Activated CD8-positive, alpha-beta T cell treated with anti-CD3 and anti-CD28 coated beads, Interleukin-2, amount 10 ng/mL, durations not matched to agents 7 days and 5 days (primary cell): ENCODE measurements around the gene BCAS3. TPM values are rescaled to one million over a fixed set of nuclear protein-coding genes. Genes with fewer than 3 reads are reported as not detected.
"Not testable (repeated sequence)": the region's sequence is repeated elsewhere in the genome, so short reads cannot be mapped to it uniquely, and the experiment has no call there.

ENCODE experiments used
- ATAC-seq: fragments of 150-1000 bp; cut with Tn5 transposase; one replicate; pipeline ENCODE4 v1.10.0; 2021; ENCODE audit warnings: moderate library complexity
- CTCF ChIA-PET: fragments of 350-600 bp; sonication (Branson Sonifier 250); formaldehyde crosslinking; loops from one replicate; lab custom pipeline; 2021; ENCODE audit warnings: antibody characterized with exemption; lab: Charles Lee
- POLR2A ChIA-PET: fragments of 350-600 bp; sonication (Branson Sonifier 250); formaldehyde crosslinking; loops from one replicate; lab custom pipeline; 2021; ENCODE audit warnings: antibody characterized with exemption; lab: Charles Lee
- DNase-seq: peaks from one replicate; pipeline ENCODE4 v3.0.0-alpha.2; 2020
- H3K27ac Mint-ChIP-seq: one replicate; pipeline ENCODE4 v1.8.0; 2021; ENCODE audit warnings: mild to moderate bottlenecking, mixed read lengths
- H3K27me3 Mint-ChIP-seq: one replicate; pipeline ENCODE4 v1.8.0; 2021; ENCODE audit warnings: low read depth, mixed read lengths
- H3K36me3 Mint-ChIP-seq: one replicate; pipeline ENCODE4 v1.8.0; 2021; ENCODE audit warnings: low read depth, mixed read lengths
- H3K4me1 Mint-ChIP-seq: one replicate; pipeline ENCODE4 v1.8.0; 2021; ENCODE audit warnings: low read depth, mixed read lengths
- H3K4me3 Mint-ChIP-seq: one replicate; pipeline ENCODE4 v1.8.0; 2021; ENCODE audit warnings: mild to moderate bottlenecking, mixed read lengths
- H3K9me3 Mint-ChIP-seq: one replicate; pipeline ENCODE4 v1.8.0; 2022; ENCODE audit warnings: mixed read lengths; ENCODE audit not compliant: insufficient read depth
- total RNA-seq, 2 experiments: library from RNA; stranded (reverse); gene quantifications; one replicate each; pipeline ENCODE4 v1.2.3, GENCODE V29; 2021

The BCAS3 gene
- total RNA-seq, 2 experiments from 2014 or later = 13.0 to 16.3 TPM

- Mint-ChIP-seq H3K9me3 (no peaks in the 10 kb centered on the region), H3K4me1 (peaks cover 3% of the 10 kb centered on the region), H3K4me3 (no peak overlapping the region), H3K27me3 (no peaks in the 10 kb centered on the region), H3K36me3 (peaks cover 31% of the 10 kb centered on the region), H3K27ac (no peak overlapping the region)
- DNase-seq (no peak), ATAC-seq (no peak)
- POLR2A ChIA-PET = no interaction called here
- CTCF ChIA-PET = interaction anchor here (1.8 kb wide), 1 partner anchor 9 kb away, joined by 10 read pairs; no protein-coding TSS in a partner anchor
Measured at GRCh38 chr17:60646701-60647100, 30.9 kb upstream of the BCAS3 start.

GRCh38 chr17:60647705-60648104 lies 29.9 kb upstream of the BCAS3 start:
- H3K36me3 Mint-ChIP-seq = peaks cover 35% of the 10 kb centered on the region
- ATAC-seq (no peak), DNase-seq (no peak)
- POLR2A ChIA-PET = no interaction called here
- peaks cover 11% of the 10 kb centered on the region for H3K4me1 Mint-ChIP-seq
- H3K4me3 Mint-ChIP-seq = no peak overlapping the region
- H3K9me3 Mint-ChIP-seq = no peaks in the 10 kb centered on the region
- CTCF ChIA-PET = no interaction called here
- no peak overlapping the region for H3K27ac Mint-ChIP-seq
- no peaks in the 10 kb centered on the region for H3K27me3 Mint-ChIP-seq

DNA sequence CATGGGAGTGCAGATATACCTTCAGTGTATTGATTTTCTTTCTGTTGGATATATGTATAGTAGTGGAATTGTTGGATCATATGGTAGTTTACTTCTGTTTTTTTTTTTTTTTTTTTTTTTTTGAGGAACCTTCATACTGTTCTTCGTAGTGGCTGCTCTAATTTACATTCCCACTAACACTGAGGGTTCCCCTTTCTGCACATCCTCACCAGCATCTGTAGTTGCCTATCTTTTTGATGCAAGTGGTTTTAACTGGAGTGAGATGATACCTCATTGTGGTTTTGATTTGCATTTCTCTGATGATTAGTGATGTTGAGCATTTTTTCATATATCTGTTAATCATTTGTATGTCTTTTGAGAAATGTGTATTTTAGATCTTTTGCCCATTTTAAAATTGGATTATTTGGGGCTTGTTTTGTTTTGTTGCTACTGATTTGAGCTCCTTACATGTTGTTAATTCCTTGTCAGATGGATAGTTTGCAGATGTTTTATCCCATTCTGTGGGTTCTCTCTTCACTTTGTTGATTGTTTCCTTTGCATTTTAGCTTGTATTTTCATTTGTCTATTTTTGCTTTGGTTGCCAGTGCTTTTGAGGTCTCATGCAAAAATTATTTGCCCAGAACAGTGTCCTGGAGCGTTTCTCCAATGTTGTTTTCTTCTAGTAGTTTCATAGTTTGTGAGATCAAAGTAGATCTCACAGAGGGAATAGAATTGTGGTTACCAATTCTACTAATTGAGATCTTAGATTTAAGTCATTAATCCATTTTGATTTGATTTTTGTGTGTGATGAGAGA lies 25.0 kb upstream of the BCAS3 start:
- no peaks in the 10 kb centered on the region for H3K9me3 Mint-ChIP-seq
- H3K36me3 Mint-ChIP-seq = peaks cover 41% of the 10 kb centered on the region
- H3K4me1 Mint-ChIP-seq = peaks cover 24% of the 10 kb centered on the region
- POLR2A ChIA-PET = no interaction called here
- ATAC-seq (no peak), DNase-seq (no peak)
- no peaks in the 10 kb centered on the region for H3K27me3 Mint-ChIP-seq
- CTCF ChIA-PET = interaction anchor here (0.7 to 1.2 kb wide), 3 partner anchors 9 to 99 kb away, joined by 3 read pairs; partner anchors contain the start of gene BCAS3
- no peak overlapping the region for H3K27ac Mint-ChIP-seq
- no peak overlapping the region for H3K4me3 Mint-ChIP-seq

GRCh38 chr17:60653569-60653968 lies 24.1 kb upstream of the BCAS3 start:
- peaks cover 38% of the 10 kb centered on the region for H3K36me3 Mint-ChIP-seq
- ChIA-PET CTCF (interaction anchor here (0.7 to 1.2 kb wide), 2 partner anchors 8 to 98 kb away, joined by 3 read pairs; no protein-coding TSS in a partner anchor), POLR2A (no interaction called here)
- no peak for DNase-seq
- no peak overlapping the region for H3K4me3 Mint-ChIP-seq
- peaks cover 24% of the 10 kb centered on the region for H3K4me1 Mint-ChIP-seq
- H3K27ac Mint-ChIP-seq = no peak overlapping the region
- no peak for ATAC-seq
- H3K27me3 Mint-ChIP-seq = no peaks in the 10 kb centered on the region
- H3K9me3 Mint-ChIP-seq = no peaks in the 10 kb centered on the region

DNA sequence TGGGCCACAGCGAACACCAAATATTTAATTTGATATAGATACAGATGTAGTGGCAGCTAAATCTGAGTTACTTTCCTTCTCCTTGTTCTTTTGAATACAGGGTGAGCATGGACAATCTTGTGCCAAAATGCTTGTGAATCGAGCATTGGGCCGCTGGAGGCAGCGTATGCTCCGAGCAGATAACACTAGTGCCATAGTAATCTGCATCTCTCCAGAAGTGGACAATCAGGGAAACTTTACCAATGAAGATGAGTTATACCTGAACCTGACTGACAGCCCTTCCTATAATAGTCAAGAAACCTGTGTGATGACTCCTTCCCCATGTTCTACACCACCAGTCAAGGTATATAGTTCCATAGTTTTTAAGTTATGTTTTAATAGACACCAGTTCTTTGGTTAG lies 21.2 kb upstream of the BCAS3 start:
- ChIA-PET POLR2A (no interaction called here), CTCF (no interaction called here)
- peaks cover 23% of the 10 kb centered on the region for H3K4me1 Mint-ChIP-seq
- ATAC-seq = no peak
- peaks cover 19% of the 10 kb centered on the region for H3K36me3 Mint-ChIP-seq
- H3K27ac Mint-ChIP-seq = no peak overlapping the region
- H3K27me3 Mint-ChIP-seq = no peaks in the 10 kb centered on the region
- H3K9me3 Mint-ChIP-seq = no peaks in the 10 kb centered on the region
- no peak overlapping the region for H3K4me3 Mint-ChIP-seq
- no peak for DNase-seq

DNA sequence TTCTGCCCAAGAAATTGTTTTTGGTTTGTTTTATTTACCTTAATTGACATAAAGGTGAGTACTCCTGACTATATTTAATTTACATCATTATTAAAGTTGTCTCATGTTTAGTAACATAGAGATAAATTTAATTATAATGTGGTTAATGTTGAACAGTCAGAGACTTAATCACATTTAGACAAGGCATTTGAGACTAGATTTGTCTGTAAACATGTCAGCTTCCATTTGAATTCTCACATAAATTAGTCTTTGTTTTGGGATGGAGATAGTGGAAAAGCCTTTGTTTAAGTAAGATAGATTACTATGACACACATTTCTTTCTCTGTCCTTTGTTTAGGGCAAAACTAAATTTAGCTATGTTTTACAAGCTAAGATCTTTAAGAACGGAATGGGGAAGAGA lies 18.5 kb upstream of the BCAS3 start:
- ATAC-seq (no peak), DNase-seq (no peak)
- peaks cover 1% of the 10 kb centered on the region for H3K4me1 Mint-ChIP-seq
- no peak overlapping the region for H3K27ac Mint-ChIP-seq
- H3K9me3 Mint-ChIP-seq = no peaks in the 10 kb centered on the region
- H3K36me3 Mint-ChIP-seq = peaks cover 17% of the 10 kb centered on the region
- CTCF ChIA-PET = interaction anchor here (0.7 kb wide), 1 partner anchor 20 kb away, joined by 3 read pairs; no protein-coding TSS in a partner anchor
- H3K27me3 Mint-ChIP-seq = no peaks in the 10 kb centered on the region
- POLR2A ChIA-PET = no interaction called here
- no peak overlapping the region for H3K4me3 Mint-ChIP-seq

- DNase-seq = no peak
- ChIA-PET CTCF (interaction anchor here (1.3 kb wide), 1 partner anchor 8 kb away, joined by 3 read pairs; no protein-coding TSS in a partner anchor), POLR2A (no interaction called here)
- no peak for ATAC-seq
- H3K27ac Mint-ChIP-seq = no peak overlapping the region
- peaks cover 25% of the 10 kb centered on the region for H3K36me3 Mint-ChIP-seq
- H3K27me3 Mint-ChIP-seq = no peaks in the 10 kb centered on the region
- no peaks in the 10 kb centered on the region for H3K9me3 Mint-ChIP-seq
- no peaks in the 10 kb centered on the region for H3K4me1 Mint-ChIP-seq
- H3K4me3 Mint-ChIP-seq = no peak overlapping the region
Measured at GRCh38 chr17:60661489-60661888, 16.2 kb upstream of the BCAS3 start.

- Mint-ChIP-seq H3K36me3 (peaks cover 16% of the 10 kb centered on the region), H3K4me3 (no peak overlapping the region), H3K9me3 (no peaks in the 10 kb centered on the region), H3K4me1 (no peaks in the 10 kb centered on the region), H3K27me3 (no peaks in the 10 kb centered on the region), H3K27ac (no peak overlapping the region)
- DNase-seq = no peak
- ChIA-PET CTCF (no interaction called here), POLR2A (no interaction called here)
- no peak for ATAC-seq
Measured at GRCh38 chr17:60664022-60664421, 13.6 kb upstream of the BCAS3 start.

DNA sequence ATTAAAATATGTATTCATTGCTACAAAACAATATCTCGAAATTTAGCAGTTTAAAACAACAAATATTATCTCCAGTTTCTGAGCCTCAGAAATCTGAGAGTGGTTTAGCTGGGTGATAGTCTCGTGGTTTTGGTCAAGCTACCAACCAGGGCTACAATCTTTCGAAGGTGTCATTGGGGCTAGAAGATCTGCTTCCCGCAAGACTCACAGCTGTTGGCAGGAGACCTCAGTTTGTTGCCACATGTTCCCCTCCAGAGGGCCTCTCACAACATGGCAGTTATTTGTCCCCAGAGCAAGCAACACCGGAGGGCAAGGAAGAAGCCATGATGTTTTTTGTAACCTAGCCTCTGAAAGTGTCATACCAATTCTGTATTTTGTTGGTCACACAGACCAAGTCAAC lies 12.0 kb upstream of the BCAS3 start:
- Mint-ChIP-seq H3K27ac (no peak overlapping the region), H3K36me3 (peaks cover 16% of the 10 kb centered on the region), H3K4me1 (no peaks in the 10 kb centered on the region), H3K27me3 (no peaks in the 10 kb centered on the region), H3K4me3 (no peak overlapping the region), H3K9me3 (no peaks in the 10 kb centered on the region)
- ChIA-PET POLR2A (no interaction called here), CTCF (no interaction called here)
- ATAC-seq = no peak
- DNase-seq = no peak

GRCh38 chr17:60668741-60669140 lies 8.9 kb upstream of the BCAS3 start:
- H3K9me3 Mint-ChIP-seq, H3K4me3 Mint-ChIP-seq, H3K36me3 Mint-ChIP-seq, DNase-seq, H3K27ac Mint-ChIP-seq, CTCF ChIA-PET, H3K27me3 Mint-ChIP-seq, H3K4me1 Mint-ChIP-seq, ATAC-seq: not testable (repeated sequence)
- POLR2A ChIA-PET = interaction anchor here (0.7 kb wide), 1 partner anchor 1406 kb away, joined by 3 read pairs; no protein-coding TSS in a partner anchor

DNA sequence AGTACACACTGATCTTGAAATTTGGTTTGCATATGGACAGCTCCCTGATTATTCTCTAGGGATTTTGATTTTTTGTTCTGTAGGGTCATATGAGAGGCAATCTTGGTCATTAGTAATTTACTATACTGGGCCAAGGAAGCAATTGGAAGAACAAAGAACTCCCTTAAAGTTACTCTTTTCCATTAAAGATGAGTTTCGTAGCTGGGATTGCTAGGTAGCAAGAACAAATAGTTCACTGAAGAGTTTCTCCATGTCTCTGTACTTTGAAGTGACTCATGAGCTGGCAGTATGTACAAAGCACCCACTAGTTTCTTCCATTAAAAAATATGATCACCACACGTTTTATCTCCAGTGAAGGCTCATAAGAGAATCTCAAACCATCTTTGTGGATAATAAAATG lies 6.2 kb upstream of the BCAS3 start:
- ATAC-seq (no peak), DNase-seq (no peak)
- H3K9me3 Mint-ChIP-seq = no peaks in the 10 kb centered on the region
- no peak overlapping the region for H3K4me3 Mint-ChIP-seq
- H3K4me1 Mint-ChIP-seq = no peaks in the 10 kb centered on the region
- no peaks in the 10 kb centered on the region for H3K36me3 Mint-ChIP-seq
- no peak overlapping the region for H3K27ac Mint-ChIP-seq
- POLR2A ChIA-PET = no interaction called here
- CTCF ChIA-PET = no interaction called here
- no peaks in the 10 kb centered on the region for H3K27me3 Mint-ChIP-seq

GRCh38 chr17:60674637-60675036 lies 3.0 kb upstream of the BCAS3 start:
- CTCF ChIA-PET = interaction anchor here (0.9 to 1.6 kb wide), 2 partner anchors 34 to 233 kb away, joined by 3 read pairs; no protein-coding TSS in a partner anchor
- H3K27ac Mint-ChIP-seq = not testable (repeated sequence)
- H3K4me1 Mint-ChIP-seq = peaks cover 20% of the 10 kb centered on the region

More at GRCh38 chr17:60674637-60675036, 3.0 kb upstream of the BCAS3 start:
- H3K4me3 Mint-ChIP-seq, DNase-seq, POLR2A ChIA-PET, H3K27me3 Mint-ChIP-seq, ATAC-seq, H3K36me3 Mint-ChIP-seq, H3K9me3 Mint-ChIP-seq: not testable (repeated sequence)
